HUES48 (cell line): ENCODE data around the gene FZD10.

Experiments
- H3K27ac ChIP-seq: one replicate; pipeline ENCODE4 v1.7.0; 2013; ENCODE audit warnings: low read depth, low read length, inconsistent platforms
- H3K27me3 ChIP-seq: 2 replicates; pipeline ENCODE4 v1.6.1; 2013; ENCODE audit warnings: mild to moderate bottlenecking, low read length; ENCODE audit not compliant: control insufficient read depth, insufficient read depth
- H3K36me3 ChIP-seq: 2 replicates; pipeline ENCODE4 v1.6.1; 2013; ENCODE audit warnings: low read length; ENCODE audit not compliant: control insufficient read depth, insufficient read depth
- H3K4me1 ChIP-seq: 2 replicates; pipeline ENCODE4 v1.6.1; 2013; ENCODE audit warnings: mild to moderate bottlenecking, low read length; ENCODE audit not compliant: control insufficient read depth, insufficient read depth
- H3K4me3 ChIP-seq: 2 replicates; pipeline ENCODE4 v1.5.1; 2013; ENCODE audit warnings: mild to moderate bottlenecking, low read depth, low read length
- H3K9ac ChIP-seq: 2 replicates; pipeline ENCODE4 v1.6.1; 2013; ENCODE audit warnings: mild to moderate bottlenecking, low read depth, low read length, moderate library complexity
- H3K9me3 ChIP-seq: 2 replicates; pipeline ENCODE4 v1.6.1; 2013; ENCODE audit warnings: low read length; ENCODE audit not compliant: control insufficient read depth, insufficient read depth

The FZD10 gene

GRCh38 chr12:130142736-130143135 lies 19.5 kb upstream of the FZD10 start:
- H3K4me1 ChIP-seq: peaks cover 4% of the 10 kb centered on the region; the same call in 1 of the 2 replicates
- H3K27me3 ChIP-seq: peaks cover 68% of the 10 kb centered on the region
- no peaks in the 10 kb centered on the region for H3K36me3 ChIP-seq
- H3K4me3 ChIP-seq: no peak overlapping the region
- no peak overlapping the region for H3K9ac ChIP-seq
- H3K27ac ChIP-seq: no peak overlapping the region
- H3K9me3 ChIP-seq: no peaks in the 10 kb centered on the region

- Histone ChIP-seq H3K4me1 (no peaks in the 10 kb centered on the region), H3K4me3 (no peak overlapping the region), H3K36me3 (no peaks in the 10 kb centered on the region), H3K9ac (no peak overlapping the region), H3K27me3 (peaks cover 68% of the 10 kb centered on the region), H3K9me3 (no peaks in the 10 kb centered on the region), H3K27ac (no peak overlapping the region)
Observed at GRCh38 chr12:130143136-130143535, 19.1 kb upstream of the FZD10 start.

- Histone ChIP-seq H3K36me3 (no peaks in the 10 kb centered on the region), H3K27ac (no peak overlapping the region), H3K9ac (no peak overlapping the region), H3K27me3 (peaks cover 67% of the 10 kb centered on the region), H3K4me1 (no peaks in the 10 kb centered on the region), H3K9me3 (no peaks in the 10 kb centered on the region), H3K4me3 (no peak overlapping the region)
Observed at GRCh38 chr12:130144256-130144655, 18.0 kb upstream of the FZD10 start.

GRCh38 chr12:130145731-130146130 lies 16.5 kb upstream of the FZD10 start:
- Histone ChIP-seq H3K36me3 (no peaks in the 10 kb centered on the region), H3K4me3 (no peak overlapping the region), H3K27me3 (peaks cover 74% of the 10 kb centered on the region), H3K4me1 (no peaks in the 10 kb centered on the region), H3K27ac (no peak overlapping the region), H3K9me3 (no peaks in the 10 kb centered on the region), H3K9ac (no peak overlapping the region)

GRCh38 chr12:130146176-130146931 lies 15.9 kb upstream of the FZD10 start:
- no peaks in the 10 kb centered on the region for H3K4me1 ChIP-seq
- H3K9ac ChIP-seq: no peak overlapping the region
- H3K27ac ChIP-seq: no peak overlapping the region
- peaks cover 80% of the 10 kb centered on the region for H3K27me3 ChIP-seq
- no peaks in the 10 kb centered on the region for H3K9me3 ChIP-seq
- H3K36me3 ChIP-seq: no peaks in the 10 kb centered on the region
- no peak overlapping the region for H3K4me3 ChIP-seq

- H3K4me3 ChIP-seq: no peak overlapping the region
- H3K9ac ChIP-seq: no peak overlapping the region
- no peak overlapping the region for H3K27ac ChIP-seq
- H3K4me1 ChIP-seq: no peaks in the 10 kb centered on the region
- H3K36me3 ChIP-seq: no peaks in the 10 kb centered on the region
- H3K9me3 ChIP-seq: no peaks in the 10 kb centered on the region
- peaks cover 86% of the 10 kb centered on the region for H3K27me3 ChIP-seq
Observed at GRCh38 chr12:130147875-130148596, 14.2 kb upstream of the FZD10 start.

- H3K27ac ChIP-seq: no peak overlapping the region
- H3K27me3 ChIP-seq: peaks cover 93% of the 10 kb centered on the region
- no peak overlapping the region for H3K4me3 ChIP-seq
- no peaks in the 10 kb centered on the region for H3K9me3 ChIP-seq
- H3K4me1 ChIP-seq: no peaks in the 10 kb centered on the region
- H3K36me3 ChIP-seq: no peaks in the 10 kb centered on the region
- H3K9ac ChIP-seq: no peak overlapping the region
Observed at GRCh38 chr12:130151846-130152245, 10.4 kb upstream of the FZD10 start.

- Histone ChIP-seq H3K27me3 (peaks cover 93% of the 10 kb centered on the region), H3K36me3 (no peaks in the 10 kb centered on the region), H3K4me1 (no peaks in the 10 kb centered on the region), H3K27ac (no peak overlapping the region), H3K9ac (no peak overlapping the region), H3K9me3 (no peaks in the 10 kb centered on the region), H3K4me3 (no peak overlapping the region)
Observed at GRCh38 chr12:130152386-130152785, 9.9 kb upstream of the FZD10 start.

GRCh38 chr12:130153803-130154202 lies 8.5 kb upstream of the FZD10 start:
- H3K27ac ChIP-seq: no peak overlapping the region
- no peaks in the 10 kb centered on the region for H3K9me3 ChIP-seq
- H3K9ac ChIP-seq: no peak overlapping the region
- H3K4me3 ChIP-seq: no peak overlapping the region
- peaks cover 94% of the 10 kb centered on the region for H3K27me3 ChIP-seq
- no peaks in the 10 kb centered on the region for H3K36me3 ChIP-seq
- H3K4me1 ChIP-seq: peaks cover 10% of the 10 kb centered on the region

GRCh38 chr12:130154276-130155070 lies 7.8 kb upstream of the FZD10 start:
- Histone ChIP-seq H3K27me3 (peaks cover 94% of the 10 kb centered on the region), H3K36me3 (no peaks in the 10 kb centered on the region), H3K4me3 (no peak overlapping the region), H3K9ac (no peak overlapping the region), H3K4me1 (peaks cover 17% of the 10 kb centered on the region), H3K9me3 (no peaks in the 10 kb centered on the region), H3K27ac (no peak overlapping the region)
